ENCODE measurements around the gene SLC17A8. TPM values are rescaled to one million over a fixed set of nuclear protein-coding genes. Genes with fewer than 3 reads are reported as not detected.

Gene SLC17A8
- polyA plus RNA-seq, 1 experiment: not detected

- Histone ChIP-seq H3K27me3 (ENCODE audit: control insufficient read depth, insufficient read depth, low read length) (no peaks in the 10 kb centered on the region), H3K4me3 (ENCODE audit: low read depth, low read length) (no peak overlapping the region), H3K36me3 (ENCODE audit: control insufficient read depth, insufficient read depth, low read length) (no peaks in the 10 kb centered on the region)
- DNase-seq (ENCODE audit: low read depth): no peak
- POLR2A ChIA-PET: no interaction called here
- TF ChIP-seq CTCF (IDR thresholded peaks at IDR 0.05; ENCODE audit: insufficient read depth, low read depth, low read length): no peak
- CTCF ChIA-PET: no interaction called here
Observed at GRCh38 chr12:100443434-100443833, 86.6 kb downstream of the SLC17A8 start.

DNA sequence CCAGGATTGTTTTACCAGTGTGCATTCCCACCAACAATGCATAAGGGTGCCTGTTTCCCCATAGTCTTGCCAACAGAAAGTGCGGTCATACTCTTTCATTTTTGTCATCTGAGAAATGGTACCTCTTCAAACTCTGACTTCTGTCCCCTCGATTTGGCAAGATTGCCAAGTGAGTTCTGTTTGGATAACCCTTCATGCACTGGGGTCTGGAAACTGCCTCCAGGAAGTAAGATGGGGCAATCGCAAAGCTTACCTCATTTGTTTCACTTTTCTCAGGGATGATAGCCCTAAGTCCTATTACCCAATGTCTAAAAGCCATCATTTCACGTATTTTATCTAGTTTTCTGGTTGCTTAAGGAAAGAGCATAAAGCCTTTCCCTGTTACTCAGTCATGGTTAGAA is 88.2 kb downstream of the SLC17A8 start:
- ChIA-PET POLR2A (no interaction called here), CTCF (no interaction called here)
- Histone ChIP-seq H3K36me3 (ENCODE audit: control insufficient read depth, insufficient read depth, low read length) (no peaks in the 10 kb centered on the region), H3K4me3 (ENCODE audit: low read depth, low read length) (no peak overlapping the region), H3K27me3 (ENCODE audit: control insufficient read depth, insufficient read depth, low read length) (no peaks in the 10 kb centered on the region)
- no peak for DNase-seq (ENCODE audit: low read depth)
- no peak for TF ChIP-seq CTCF (IDR thresholded peaks at IDR 0.05; ENCODE audit: insufficient read depth, low read depth, low read length)

GRCh38 chr12:100447381-100447780 is 90.5 kb downstream of the SLC17A8 start:
- no peak for DNase-seq (ENCODE audit: low read depth)

GRCh38 chr12:100448656-100449055 is 91.8 kb downstream of the SLC17A8 start:
- Histone ChIP-seq H3K4me3 (ENCODE audit: low read depth, low read length) (no peak overlapping the region), H3K27me3 (ENCODE audit: control insufficient read depth, insufficient read depth, low read length) (no peaks in the 10 kb centered on the region; the same call in 1 of the 2 replicates), H3K36me3 (ENCODE audit: control insufficient read depth, insufficient read depth, low read length) (no peaks in the 10 kb centered on the region)
- no peak for TF ChIP-seq CTCF (IDR thresholded peaks at IDR 0.05; ENCODE audit: insufficient read depth, low read depth, low read length)
- ChIA-PET POLR2A (no interaction called here), CTCF (no interaction called here)
- DNase-seq (ENCODE audit: low read depth): no peak

More at GRCh38 chr12:100447381-100447780, 90.5 kb downstream of the SLC17A8 start:
- ChIA-PET CTCF (interaction anchor here (0.5 to 0.7 kb wide), 2 partner anchors 36 to 229 kb away, joined by 3 read pairs; no protein-coding TSS in a partner anchor), POLR2A (no interaction called here)
- no peak for TF ChIP-seq CTCF (IDR thresholded peaks at IDR 0.05; ENCODE audit: insufficient read depth, low read depth, low read length)
- H3K4me3 ChIP-seq (ENCODE audit: low read depth, low read length): no peak overlapping the region
- H3K27me3 ChIP-seq (ENCODE audit: control insufficient read depth, insufficient read depth, low read length): no peaks in the 10 kb centered on the region; the same call in 1 of the 2 replicates
- H3K36me3 ChIP-seq (ENCODE audit: control insufficient read depth, insufficient read depth, low read length): no peaks in the 10 kb centered on the region

- DNase-seq (ENCODE audit: low read depth): no peak
- CTCF ChIA-PET: no interaction called here
Observed at GRCh38 chr12:100450735-100451134, 93.9 kb downstream of the SLC17A8 start.

More at GRCh38 chr12:100450735-100451134, 93.9 kb downstream of the SLC17A8 start:
- Histone ChIP-seq H3K36me3 (ENCODE audit: control insufficient read depth, insufficient read depth, low read length) (no peaks in the 10 kb centered on the region), H3K4me3 (ENCODE audit: low read depth, low read length) (no peak overlapping the region), H3K27me3 (ENCODE audit: control insufficient read depth, insufficient read depth, low read length) (no peaks in the 10 kb centered on the region; the same call in 1 of the 2 replicates)
- POLR2A ChIA-PET: no interaction called here
- TF ChIP-seq CTCF (IDR thresholded peaks at IDR 0.05; ENCODE audit: insufficient read depth, low read depth, low read length): no peak
